DND-41 (cell line): Measurements from ENCODE around the gene C2orf72.

Experiments
- ATAC-seq: fragments of 200-7000 bp; cut with Tn5 transposase; 3 replicates; pipeline ENCODE4 v1.9.1; 2021; ENCODE audit warnings: low read depth; ENCODE audit not compliant: insufficient read depth
- DNase-seq: peaks from one replicate; pipeline ENCODE4 v3.0.0-alpha.2; 2020
- H2AFZ ChIP-seq: 2 replicates; pipeline ENCODE4 v1.6.0; 2012; ENCODE audit warnings: low read depth, low read length
- H3K27ac ChIP-seq: 2 replicates; pipeline ENCODE4 v1.5.1; 2012; ENCODE audit warnings: low read length, inconsistent platforms
- H3K27me3 ChIP-seq: fragments of 200-600 bp; sonication (generic); 2 replicates; pipeline ENCODE4 v1.6.0; 2012; ENCODE audit warnings: low read length, mild to moderate bottlenecking, inconsistent platforms; ENCODE audit not compliant: insufficient read depth, poor library complexity
- H3K36me3 ChIP-seq: 2 replicates; pipeline ENCODE4 v1.5.1; 2012; ENCODE audit warnings: low read length, inconsistent platforms; ENCODE audit not compliant: insufficient read depth
- H3K4me1 ChIP-seq: 2 replicates; pipeline ENCODE4 v1.5.1; 2012; ENCODE audit warnings: mild to moderate bottlenecking, low read length; ENCODE audit not compliant: insufficient read depth
- H3K4me2 ChIP-seq: 2 replicates; pipeline ENCODE4 v1.6.0; 2012; ENCODE audit warnings: mild to moderate bottlenecking, moderate library complexity, low read length, inconsistent platforms; ENCODE audit not compliant: insufficient read depth
- H3K4me3 ChIP-seq, 2 experiments: fragments of 200-600 bp in 1 of 2; shearing (Covaris generic) in 1 of 2; 2 replicates each; pipeline ENCODE4 v1.5.1; 2012 to 2016; ENCODE audit warnings: inconsistent platforms in 2 of 2, low read length in 2 of 2, mild to moderate bottlenecking in 2 of 2, low read depth in 1 of 2, moderate library complexity in 1 of 2
- H3K79me2 ChIP-seq: 2 replicates; pipeline ENCODE4 v1.6.0; 2012; ENCODE audit warnings: low read length, inconsistent platforms; ENCODE audit not compliant: insufficient read depth
- H3K9ac ChIP-seq: 2 replicates; pipeline ENCODE4 v1.6.0; 2012; ENCODE audit warnings: low read depth, mild to moderate bottlenecking, inconsistent platforms, low read length, moderate library complexity
- H3K9me3 ChIP-seq: 2 replicates; pipeline ENCODE4 v1.5.1; 2012; ENCODE audit warnings: low read length, moderate library complexity, mild to moderate bottlenecking, inconsistent platforms; ENCODE audit not compliant: insufficient read depth, severe bottlenecking
- H4K20me1 ChIP-seq: 2 replicates; pipeline ENCODE4 v1.6.0; 2012; ENCODE audit warnings: low read length; ENCODE audit not compliant: insufficient read depth
- EZH2 ChIP-seq: IDR thresholded peaks from 3 replicates; pipeline ENCODE4 v1.6.1; 2012; ENCODE audit warnings: borderline replicate concordance, low read depth, mild to moderate bottlenecking, moderate library complexity, low read length, inconsistent platforms; ENCODE audit not compliant: severe bottlenecking
- TF ChIP-seq, protein P1 (sequence below): IDR thresholded peaks from 2 replicates; pipeline ENCODE4 v1.5.1; 2012; ENCODE audit warnings: borderline replicate concordance, low read length, moderate library complexity, mild to moderate bottlenecking; ENCODE audit not compliant: poor library complexity, severe bottlenecking; ENCODE audit errors: extremely low read depth

Gene C2orf72

DNA sequence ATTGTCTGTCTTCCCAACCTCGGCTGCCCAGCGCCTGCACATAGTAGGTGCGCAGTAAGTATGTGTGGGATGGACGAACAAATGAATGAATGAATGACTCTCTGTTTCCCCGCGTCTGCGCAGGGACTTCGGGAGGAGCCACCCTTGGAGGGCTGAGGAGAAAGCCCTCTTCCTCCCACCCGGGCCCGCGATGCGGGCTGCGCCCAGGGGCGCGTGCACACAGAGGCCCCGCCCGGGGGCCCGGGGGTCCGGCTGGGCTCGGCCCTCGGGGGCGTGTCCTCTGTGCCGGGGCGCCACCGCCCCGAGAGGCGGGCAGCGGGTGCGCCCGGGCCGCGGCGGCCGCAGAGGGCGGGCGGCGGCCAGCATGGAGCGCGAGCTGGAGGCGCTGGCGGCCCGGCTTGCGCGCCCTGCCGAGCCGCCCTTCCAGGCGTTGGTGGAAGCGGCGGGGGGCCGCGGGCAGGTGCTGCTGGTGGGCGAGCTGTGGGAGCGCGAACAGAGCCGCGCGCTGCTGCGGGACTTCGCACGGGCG is at the start of gene C2orf72:
C2orf72 (plus strand) TSS at position 322 of the 529 bp plus-strand sequence; CDS start at position 365, 43 bp downstream.
- ATAC-seq (no peak), DNase-seq (no peak)
- Histone ChIP-seq H3K4me3 (no peak within 1 kb of the TSS), H3K9ac (no peak within 1 kb of the TSS), H3K36me3 (no peaks in the 10 kb centered on the region), H3K27me3 (peaks cover 10% of the 10 kb centered on the region), H3K4me1 (no peaks in the 10 kb centered on the region), H3K27ac (no peak within 1 kb of the TSS), H3K9me3 (no peaks in the 10 kb centered on the region), H4K20me1 (no peaks in the 10 kb centered on the region), H3K4me2 (no peak within 1 kb of the TSS), H3K79me2 (no peaks in the 10 kb centered on the region), H2AFZ (no peak within 1 kb of the TSS)
- no peak for TF ChIP-seq EZH2
- TF ChIP-seq, protein P1, sequence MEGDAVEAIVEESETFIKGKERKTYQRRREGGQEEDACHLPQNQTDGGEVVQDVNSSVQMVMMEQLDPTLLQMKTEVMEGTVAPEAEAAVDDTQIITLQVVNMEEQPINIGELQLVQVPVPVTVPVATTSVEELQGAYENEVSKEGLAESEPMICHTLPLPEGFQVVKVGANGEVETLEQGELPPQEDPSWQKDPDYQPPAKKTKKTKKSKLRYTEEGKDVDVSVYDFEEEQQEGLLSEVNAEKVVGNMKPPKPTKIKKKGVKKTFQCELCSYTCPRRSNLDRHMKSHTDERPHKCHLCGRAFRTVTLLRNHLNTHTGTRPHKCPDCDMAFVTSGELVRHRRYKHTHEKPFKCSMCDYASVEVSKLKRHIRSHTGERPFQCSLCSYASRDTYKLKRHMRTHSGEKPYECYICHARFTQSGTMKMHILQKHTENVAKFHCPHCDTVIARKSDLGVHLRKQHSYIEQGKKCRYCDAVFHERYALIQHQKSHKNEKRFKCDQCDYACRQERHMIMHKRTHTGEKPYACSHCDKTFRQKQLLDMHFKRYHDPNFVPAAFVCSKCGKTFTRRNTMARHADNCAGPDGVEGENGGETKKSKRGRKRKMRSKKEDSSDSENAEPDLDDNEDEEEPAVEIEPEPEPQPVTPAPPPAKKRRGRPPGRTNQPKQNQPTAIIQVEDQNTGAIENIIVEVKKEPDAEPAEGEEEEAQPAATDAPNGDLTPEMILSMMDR = no peak

DNA sequence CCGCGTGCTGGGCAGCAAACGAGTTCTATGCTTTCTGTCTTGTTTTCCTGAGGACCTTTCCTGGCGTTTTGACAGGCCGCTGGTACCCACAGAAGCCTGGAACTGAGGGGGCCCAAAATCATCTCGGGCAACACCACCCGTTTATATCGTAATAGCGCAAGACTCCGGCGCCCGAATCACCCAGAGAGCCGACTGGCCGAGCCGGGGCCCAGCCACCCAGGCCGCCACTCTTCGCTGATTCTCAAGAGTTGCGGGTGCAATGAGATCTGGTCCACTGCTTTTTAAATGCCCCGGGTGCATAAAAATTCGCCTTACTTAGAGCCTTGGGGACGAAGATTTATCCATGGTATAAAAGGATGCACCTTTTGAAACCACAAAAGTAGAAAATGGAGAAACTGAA is 47.6 kb upstream of the C2orf72 start:
- no peaks in the 10 kb centered on the region for H3K36me3 ChIP-seq
- H3K4me3 ChIP-seq = no peak overlapping the region
- no peaks in the 10 kb centered on the region for H3K9me3 ChIP-seq
- no peak overlapping the region for H3K9ac ChIP-seq
- H3K79me2 ChIP-seq = no peaks in the 10 kb centered on the region
- TF ChIP-seq EZH2 = no peak
- TF ChIP-seq, protein P1 = no peak
- DNase-seq (no peak), ATAC-seq (no peak)
- no peak overlapping the region for H2AFZ ChIP-seq
- no peak overlapping the region for H3K27ac ChIP-seq
- H3K4me1 ChIP-seq = peaks cover 5% of the 10 kb centered on the region
- H3K4me2 ChIP-seq = no peak overlapping the region
- no peaks in the 10 kb centered on the region for H3K27me3 ChIP-seq
- H4K20me1 ChIP-seq = no peaks in the 10 kb centered on the region

DNA sequence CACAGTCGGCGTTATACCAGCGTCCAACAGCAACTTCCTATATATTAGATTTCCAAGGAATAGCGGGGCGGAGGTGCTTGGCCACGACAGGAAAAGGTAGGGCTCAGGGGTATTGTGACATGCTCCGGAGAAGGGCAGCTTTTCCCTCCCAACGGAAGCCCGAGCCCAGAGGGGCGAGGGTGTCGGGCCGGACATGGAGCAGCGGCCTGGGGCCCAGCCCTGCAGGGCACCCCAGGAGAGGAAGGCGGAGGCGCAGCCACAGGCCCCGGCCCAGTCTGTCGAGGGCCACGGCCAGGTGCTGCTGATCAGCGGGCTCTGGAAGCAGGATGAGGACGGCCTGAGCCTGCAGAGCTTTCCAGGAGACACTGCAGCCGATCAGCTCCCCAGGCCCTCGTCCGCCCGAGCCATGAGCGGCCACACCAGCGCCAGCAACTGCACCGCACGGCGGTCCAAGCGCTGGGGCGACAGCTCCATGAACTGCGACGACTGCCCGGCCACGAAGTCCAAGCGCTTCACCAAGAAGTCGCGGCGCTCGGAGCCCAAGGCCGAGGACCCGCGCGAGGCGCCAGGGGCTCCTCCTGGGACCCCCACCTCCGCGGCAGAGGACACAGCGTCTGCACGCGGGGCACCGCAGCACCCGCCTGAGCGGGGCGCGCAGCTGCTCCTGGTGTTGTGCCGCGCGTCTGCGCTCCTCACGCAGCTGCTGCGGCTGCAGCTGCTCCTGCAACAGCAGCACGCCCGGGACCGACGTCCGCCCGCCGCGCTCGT is 47.0 kb upstream of the C2orf72 start:
- ATAC-seq = no peak
- Histone ChIP-seq H3K27ac (no peak overlapping the region), H4K20me1 (no peaks in the 10 kb centered on the region), H3K36me3 (no peaks in the 10 kb centered on the region), H3K4me2 (no peak overlapping the region), H3K79me2 (no peaks in the 10 kb centered on the region), H3K9me3 (no peaks in the 10 kb centered on the region), H3K4me1 (peaks cover 5% of the 10 kb centered on the region), H2AFZ (no peak overlapping the region), H3K9ac (no peak overlapping the region), H3K4me3 (no peak overlapping the region), H3K27me3 (no peaks in the 10 kb centered on the region)
- TF ChIP-seq, protein P1 = no peak
- TF ChIP-seq EZH2 = no peak
- DNase-seq = no peak
